GM10266 (cell line): Measurements from ENCODE around the gene PIN1.

ENCODE experiments used
- DNase-seq: peaks from one replicate; pipeline ENCODE4 v3.0.0; 2012; ENCODE audit errors: extremely low spot score
- CTCF ChIP-seq: IDR thresholded peaks from 2 replicates; pipeline ENCODE4 v1.5.1; 2012; ENCODE audit warnings: mild to moderate bottlenecking, low read depth; ENCODE audit not compliant: control insufficient read depth, insufficient read depth; ENCODE audit errors: missing control alignments

Gene PIN1

GRCh38 chr19:9823816-9824215, 11.3 kb upstream of the PIN1 start:
- DNase-seq, result no peak
- no peak for TF ChIP-seq CTCF

GRCh38 chr19:9827289-9828238, 7.6 kb upstream of the PIN1 start, which contains the start of gene UBL5:
Gene UBL5 (plus strand): TSS chr19:9827918. CDS start chr19:9828338, 420 bp downstream.
- TF ChIP-seq CTCF, result no peak
- DNase-seq, result peak; percentile 88

DNA sequence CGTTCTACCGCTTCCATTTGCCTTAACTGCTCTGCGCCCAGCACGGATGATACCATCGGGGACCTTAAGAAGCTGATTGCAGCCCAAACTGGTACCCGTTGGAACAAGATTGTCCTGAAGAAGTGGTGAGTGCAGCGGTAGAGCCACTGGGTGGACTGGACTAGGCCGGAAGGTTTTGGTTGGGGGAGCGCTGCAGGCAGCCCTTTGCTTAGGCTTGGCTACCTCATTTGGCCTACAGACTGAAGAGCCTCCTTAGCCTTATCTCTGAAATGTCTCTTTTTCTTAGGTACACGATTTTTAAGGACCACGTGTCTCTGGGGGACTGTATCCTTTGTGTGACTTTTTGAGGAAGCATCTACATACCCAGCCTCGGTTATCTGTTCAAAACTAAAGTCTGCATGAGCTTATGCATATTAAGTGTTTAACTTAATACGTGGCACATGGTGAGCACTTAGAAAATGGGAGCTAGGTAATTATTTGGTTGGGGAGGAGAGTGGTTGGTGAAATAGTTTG, 6.5 kb upstream of the PIN1 start:
- no peak for DNase-seq
- no peak for TF ChIP-seq CTCF

GRCh38 chr19:9834307-9834725, 802 bp upstream of the PIN1 start:
- DNase-seq, result no peak
- no peak for TF ChIP-seq CTCF

GRCh38 chr19:9835507-9835949, 410 bp downstream of the PIN1 start:
- no peak for DNase-seq
- no peak for TF ChIP-seq CTCF

- TF ChIP-seq CTCF, result no peak
- DNase-seq, result no peak
Measured at GRCh38 chr19:9836021-9836420, 903 bp downstream of the PIN1 start.

- TF ChIP-seq CTCF, result no peak
- no peak for DNase-seq
Measured at GRCh38 chr19:9838324-9838723, 3.2 kb downstream of the PIN1 start.
